HG03442 (cell line): ENCODE data around the gene PPP1R2.
"Not testable (repeated sequence)": the region's sequence is repeated elsewhere in the genome, so short reads cannot be mapped to it uniquely, and the experiment has no call there.

Source experiments
- ATAC-seq: cut with Tn5 transposase; IDR thresholded peaks from one replicate; pipeline ENCODE4 v1.9.1; 2021; ENCODE audit warnings: mild to moderate bottlenecking, moderate library complexity; ENCODE audit not compliant: unreplicated experiment

PPP1R2 gene

DNA sequence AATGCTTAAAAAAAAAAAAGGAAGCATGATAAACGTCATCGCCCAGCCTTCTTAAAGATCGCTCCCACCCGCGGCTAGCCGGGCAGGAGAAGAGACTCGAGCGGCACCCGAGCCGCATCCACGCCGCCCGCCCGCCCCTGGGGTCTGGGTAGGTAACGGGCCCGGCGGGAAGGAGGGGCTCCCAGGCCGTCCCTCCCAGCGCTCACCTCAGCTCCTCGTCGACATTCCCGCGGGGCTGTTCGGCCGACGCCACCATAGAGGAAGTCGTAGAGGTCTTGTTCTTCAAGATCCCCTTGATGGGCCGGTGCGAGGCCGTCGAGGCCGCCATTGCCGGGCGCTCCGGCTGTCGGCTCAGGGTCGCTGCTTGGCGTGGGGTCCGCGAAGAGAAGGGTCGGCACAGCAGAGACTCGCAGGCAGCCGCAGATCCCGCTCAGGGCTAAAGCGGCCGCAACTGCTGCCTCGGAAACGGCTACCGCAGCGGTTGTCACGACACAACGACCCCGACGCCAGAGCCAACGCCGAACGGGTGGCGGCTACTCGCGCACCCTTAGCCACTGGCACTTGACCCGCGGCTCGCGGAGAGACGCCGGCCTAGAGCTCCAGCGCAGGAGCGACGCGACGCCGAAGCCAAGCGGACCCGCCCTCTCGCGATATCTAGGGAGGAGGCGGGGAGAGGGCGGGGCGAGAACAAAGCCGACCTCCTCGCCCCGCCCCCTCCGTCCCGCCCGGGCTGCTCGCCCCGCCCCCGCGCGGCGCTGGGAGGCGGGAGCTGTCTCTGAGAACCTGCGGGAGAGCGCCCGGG lies at the start of gene PPP1R2:
Gene PPP1R2 (minus strand): TSS at position 628 of the 802 bp plus-strand sequence. CDS start 300 bp downstream, at position 328.
- ATAC-seq = peak; percentile 70

DNA sequence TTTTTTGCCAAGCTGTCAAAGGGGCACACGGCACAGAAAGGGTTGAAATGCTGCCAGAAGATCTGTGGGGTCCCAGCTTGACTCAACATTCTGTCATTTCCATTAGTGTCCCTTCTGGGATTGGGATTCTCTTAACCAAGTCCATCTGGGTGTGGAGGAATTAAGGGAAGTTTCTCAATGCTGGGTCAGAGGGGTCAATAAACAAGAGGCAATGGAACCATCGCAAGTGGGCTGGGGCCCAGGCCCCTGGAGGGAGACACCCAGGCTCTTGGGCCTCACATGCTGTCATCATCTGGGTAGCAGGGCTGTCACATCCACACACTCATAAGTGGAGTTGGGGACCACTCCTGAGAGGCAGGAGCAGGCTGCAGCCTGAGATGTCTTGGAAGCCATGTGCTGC lies 48.7 kb upstream of the PPP1R2 start:
- ATAC-seq = no peak

DNA sequence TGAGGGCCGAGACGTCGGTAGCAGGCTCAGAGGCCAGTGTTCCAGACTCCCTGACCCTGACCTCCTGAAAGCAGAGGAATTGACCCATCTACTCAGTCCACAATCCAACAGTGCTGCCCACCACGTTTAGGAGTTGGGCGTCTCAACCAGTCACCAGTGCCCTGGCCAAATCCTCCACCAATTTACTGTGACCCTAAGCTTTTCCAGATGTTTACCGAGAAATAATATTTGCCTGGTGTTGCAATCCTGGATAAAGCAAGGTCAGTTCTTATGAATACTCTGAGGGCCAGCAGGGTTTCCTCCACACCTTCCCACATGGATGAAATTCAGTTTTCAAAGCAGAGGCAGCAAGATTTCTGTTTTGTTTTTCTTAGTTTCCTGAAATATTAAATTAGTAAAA lies 48.1 kb upstream of the PPP1R2 start:
- no peak for ATAC-seq

DNA sequence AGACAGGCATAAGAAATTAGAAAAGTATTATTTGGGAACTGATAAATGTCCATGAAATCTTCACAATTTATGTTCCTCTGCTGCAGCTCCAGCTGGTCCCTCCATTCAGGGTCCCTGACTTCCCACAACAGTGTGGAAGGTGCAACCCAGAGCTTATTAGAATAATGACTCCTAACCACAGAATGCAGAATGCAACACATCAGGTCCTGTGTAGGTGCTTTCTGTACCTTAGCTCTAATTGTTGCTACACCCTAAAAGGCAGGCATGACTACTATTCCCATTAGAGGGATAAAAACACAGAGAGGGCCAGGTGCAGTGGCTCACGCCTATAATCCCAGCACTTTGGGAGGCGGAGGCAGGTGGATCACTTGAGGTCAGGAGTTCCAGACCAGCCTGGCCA lies 47.3 kb upstream of the PPP1R2 start:
- not testable (repeated sequence) for ATAC-seq

DNA sequence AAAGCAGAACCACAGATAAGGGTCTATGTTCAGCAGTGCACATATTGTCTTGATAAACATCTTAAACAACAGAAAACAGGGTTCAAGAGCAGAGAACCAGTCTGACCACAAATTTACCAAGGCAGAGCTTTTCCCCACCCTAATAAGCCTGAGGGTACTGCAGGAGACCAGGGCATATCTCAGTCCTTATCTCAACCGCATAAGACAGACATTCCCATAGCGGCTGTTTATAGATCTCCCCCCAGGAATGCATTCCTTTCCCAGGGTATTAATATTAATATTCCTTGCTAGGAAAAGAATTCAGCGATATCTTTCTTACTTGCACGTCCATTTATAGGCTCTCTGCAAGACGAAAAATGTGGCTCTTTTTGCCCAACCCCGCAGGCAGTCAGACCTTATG lies 46.7 kb upstream of the PPP1R2 start:
- not testable (repeated sequence) for ATAC-seq

DNA sequence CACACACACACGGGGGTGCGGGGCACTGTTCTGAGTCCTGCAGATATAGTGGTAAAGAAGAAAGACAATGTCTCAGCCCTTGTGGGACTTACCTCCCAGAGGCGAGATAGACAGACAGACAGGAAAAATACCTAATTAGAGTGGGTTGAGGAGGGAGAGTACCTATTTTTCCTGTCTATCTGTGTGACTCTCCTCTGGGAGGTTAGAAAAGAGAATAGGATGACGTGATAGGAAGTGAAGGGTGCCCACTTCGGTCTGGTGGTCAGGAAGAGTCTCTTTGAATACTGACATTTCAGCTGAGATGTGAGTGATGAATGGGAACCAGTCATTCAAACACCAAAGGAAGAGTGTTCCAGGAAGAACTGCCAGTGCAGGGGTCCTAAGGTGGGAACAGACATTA lies 44.7 kb upstream of the PPP1R2 start:
- ATAC-seq = no peak

DNA sequence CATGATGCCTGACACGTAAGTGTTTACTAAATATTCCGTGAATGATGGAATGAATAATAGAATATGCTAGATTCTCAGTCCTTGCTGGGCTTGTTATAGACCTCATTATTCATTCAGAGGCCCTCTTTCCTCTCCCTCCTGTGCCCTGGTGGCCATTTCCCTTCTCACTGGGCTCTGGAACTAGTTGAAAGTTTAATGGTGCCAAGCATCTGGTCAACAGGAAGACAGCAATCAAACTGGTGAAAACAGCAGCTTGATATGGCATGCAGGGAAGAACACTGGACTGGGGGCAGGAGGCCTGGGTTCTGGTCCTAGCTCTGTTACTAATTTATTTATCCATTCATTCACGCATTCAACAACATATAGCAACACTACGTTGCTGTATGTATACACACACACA lies 44.3 kb upstream of the PPP1R2 start:
- no peak for ATAC-seq

DNA sequence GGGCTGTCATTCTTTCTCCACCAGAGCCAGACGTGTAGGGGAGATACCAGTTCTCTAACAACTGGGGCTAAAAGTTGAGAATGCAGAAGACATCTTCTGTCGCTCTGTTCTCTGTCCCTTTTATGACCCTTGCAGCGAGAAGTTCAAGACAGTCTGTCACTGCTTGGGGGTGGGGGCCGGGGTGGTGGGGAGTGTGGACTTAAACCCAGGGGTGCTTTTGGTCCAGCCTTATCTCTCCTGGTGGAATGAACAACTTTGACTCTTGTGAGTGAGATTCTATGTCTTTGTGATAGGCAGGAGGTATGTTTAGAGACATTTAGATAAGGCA lies 41.4 kb upstream of the PPP1R2 start:
- no peak for ATAC-seq

DNA sequence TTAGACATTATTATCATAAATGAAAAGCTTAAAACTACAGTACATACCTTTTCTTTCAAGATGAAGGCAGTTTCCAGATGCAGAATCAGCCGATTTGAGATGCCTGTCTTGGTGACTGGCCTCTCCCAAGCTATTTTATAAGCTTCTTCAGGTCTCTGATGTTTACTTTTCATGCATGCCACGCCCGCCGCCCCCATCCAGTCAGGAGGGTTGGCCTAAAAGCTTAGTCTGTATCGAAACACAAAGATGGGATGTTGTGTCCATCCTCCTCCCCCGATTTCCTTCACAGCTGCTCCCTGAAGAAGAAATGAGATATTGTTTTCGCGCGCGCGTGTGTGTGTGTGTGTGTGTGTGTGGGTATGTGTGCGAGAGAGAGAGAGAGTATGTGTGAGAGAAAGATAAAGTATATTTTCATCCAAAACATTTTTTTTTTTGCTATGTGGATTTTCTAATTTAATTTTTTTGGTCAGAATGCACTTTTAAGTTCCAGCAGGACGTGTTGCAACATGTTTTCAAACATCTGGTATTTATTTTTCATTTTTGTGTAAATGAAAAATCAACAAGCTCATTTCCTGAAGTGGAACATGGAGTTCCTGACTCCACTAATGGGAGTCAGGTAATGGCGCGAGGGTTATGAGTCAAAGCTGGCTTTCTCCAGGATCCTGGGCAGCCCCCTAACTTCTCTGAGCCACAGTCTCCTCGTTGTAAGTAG lies 40.9 kb upstream of the PPP1R2 start, which contains the start of gene APOD:
Gene APOD (minus strand): TSS at position 110 of the 712 bp plus-strand sequence. CDS start 4,479 bp downstream, outside the sequence.
- ATAC-seq = no peak

DNA sequence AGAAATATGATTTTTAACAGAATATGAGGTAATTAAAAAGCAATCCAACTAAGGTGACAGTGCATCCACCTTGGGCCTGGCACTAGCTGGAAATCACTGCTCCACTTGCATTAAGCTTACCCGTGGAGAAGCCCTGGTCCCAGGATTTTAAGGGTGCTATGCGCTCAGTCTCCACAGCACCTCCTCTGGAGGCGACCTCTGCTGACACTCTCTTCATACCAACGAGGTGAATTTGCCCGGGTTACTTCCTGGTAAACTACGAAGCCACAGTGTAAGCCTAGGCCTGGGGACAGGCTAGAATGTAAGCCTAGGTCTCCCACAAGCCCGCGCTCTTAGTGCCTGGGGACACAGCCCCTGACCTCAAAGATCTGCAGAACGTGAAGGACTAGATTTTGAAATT lies 39.8 kb upstream of the PPP1R2 start:
- ATAC-seq = no peak

DNA sequence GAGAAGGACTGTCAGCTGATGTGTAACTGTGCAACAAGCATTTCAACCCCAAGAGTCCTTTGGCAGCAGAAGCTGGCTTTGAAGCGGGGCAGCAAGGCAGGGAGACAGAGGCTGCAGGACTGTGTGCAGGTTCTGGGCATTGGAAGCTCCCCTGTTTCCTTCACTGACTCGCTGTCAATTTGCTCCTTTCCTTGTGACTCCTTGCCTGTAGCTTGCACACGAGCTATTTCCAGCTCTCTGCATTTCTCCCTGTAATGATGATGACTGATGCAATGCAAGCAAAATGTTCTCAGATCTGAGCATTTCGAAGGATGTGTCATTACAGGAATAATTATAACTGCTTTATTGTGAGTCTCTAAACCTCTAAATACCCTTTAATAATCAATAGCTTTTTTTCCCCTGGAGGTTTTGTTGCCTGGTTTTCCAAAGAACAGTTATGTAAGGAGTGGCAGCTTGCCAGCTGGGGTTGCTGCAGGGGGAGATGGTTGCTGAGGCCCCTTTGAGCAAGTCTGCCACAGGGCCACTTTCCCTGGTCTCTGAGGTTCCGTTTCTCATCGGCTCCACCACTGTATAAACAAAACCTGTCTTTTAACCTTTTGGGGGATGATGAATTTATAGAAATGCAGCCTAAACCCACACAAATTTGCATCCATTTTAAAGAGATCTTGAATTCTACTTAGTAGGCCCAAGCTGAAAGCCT lies 37.8 kb upstream of the PPP1R2 start:
- no peak for ATAC-seq

DNA sequence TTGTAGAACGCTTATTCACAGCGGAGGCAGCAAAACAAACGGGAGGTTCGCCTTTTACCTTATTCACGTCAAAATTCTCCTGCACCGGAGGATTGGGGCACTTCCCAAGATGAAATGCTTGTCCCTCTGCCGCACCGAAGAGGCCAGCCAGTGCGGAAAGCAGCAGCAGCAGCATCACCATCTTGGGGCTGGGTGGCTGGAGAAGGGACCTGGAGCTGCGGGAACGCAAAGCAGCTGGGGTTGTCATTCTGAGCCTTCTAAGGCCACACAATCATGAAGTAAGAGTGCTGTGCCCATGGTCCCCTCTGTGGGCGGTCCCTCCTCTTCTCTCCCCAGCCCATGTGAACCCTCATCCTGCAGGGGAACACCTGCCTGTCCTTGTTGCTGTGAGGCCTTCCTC lies 36.2 kb upstream of the PPP1R2 start:
- no peak for ATAC-seq

DNA sequence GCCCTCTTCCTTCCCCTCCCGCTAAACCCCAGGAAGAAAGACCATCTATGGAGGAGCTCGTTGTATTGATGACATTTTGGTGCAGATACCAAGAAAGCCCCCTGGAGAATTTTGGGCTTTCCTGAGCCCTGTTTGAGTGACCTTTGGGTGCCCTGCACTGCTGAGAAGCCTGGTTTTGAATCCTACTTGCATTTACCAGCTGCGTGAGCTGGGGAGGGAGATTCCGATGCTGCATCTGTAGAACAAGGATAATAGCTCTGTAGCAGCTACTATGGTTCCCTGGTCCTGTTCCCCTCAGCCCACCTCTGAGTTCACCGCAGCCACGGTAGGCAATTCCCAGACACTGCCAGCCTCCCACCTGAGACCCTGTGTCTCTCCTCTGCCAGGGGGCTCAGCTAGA lies 35.4 kb upstream of the PPP1R2 start:
- no peak for ATAC-seq

DNA sequence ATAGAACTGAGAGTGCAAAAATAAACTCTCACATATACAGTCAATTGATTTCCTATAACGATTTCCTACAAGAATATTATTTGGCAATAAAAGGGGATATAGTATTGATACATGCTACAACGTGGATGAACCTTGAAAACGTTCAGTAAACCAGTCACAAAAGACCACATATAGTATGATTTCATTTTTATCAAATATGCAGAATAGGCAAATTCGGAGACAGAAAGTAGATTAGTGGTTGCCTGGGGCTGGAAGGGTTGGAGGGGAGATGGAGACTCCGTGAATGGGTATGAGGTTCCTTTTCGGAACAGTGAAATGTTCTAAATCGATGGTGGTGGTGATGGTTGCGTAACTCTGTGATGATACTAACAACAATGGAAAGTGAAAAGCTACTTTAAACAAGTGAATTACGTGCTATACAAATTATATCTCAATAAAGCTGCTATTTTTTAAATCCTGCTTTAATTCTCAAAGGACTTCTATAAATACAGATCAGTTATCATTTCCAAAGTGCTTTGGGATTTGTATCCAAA lies 34.6 kb upstream of the PPP1R2 start:
- no peak for ATAC-seq

DNA sequence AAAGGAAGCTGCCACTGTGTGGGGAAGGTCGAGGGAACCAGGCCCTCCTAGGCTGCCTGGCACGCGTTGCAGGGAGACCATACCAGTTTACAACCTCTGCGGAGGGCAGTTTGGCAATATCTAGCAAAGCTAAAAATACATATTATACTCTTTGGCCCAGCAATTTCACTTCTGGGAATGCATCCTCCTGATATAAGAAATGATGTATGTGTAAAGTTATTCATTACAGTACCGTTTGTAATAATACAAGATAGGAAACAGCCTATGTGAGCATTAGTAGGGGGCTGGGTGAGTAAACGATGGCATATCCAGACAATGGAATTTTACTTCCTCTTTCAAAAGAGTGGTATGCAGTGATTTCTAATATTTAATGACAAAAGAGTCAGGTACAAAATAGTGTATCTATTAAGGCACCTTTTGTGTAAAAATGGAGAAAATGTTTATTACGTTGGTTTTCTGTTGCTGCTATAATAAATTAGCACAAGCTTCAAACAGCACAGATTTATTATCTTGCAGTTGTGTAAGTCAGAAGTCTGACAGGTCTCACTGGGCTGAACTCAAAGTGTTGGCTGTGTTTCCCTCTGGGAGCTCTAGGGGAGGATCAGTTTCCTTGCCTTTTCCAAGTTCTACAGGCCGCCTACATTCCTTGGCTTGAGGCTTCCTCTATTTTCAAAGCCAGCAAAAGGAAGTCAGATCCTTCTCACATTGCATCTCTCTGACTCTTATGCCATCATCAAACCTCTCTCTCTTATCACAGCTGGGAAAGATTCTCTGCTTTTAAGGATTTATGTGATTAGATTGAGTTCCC lies 31.6 kb upstream of the PPP1R2 start:
- no peak for ATAC-seq

DNA sequence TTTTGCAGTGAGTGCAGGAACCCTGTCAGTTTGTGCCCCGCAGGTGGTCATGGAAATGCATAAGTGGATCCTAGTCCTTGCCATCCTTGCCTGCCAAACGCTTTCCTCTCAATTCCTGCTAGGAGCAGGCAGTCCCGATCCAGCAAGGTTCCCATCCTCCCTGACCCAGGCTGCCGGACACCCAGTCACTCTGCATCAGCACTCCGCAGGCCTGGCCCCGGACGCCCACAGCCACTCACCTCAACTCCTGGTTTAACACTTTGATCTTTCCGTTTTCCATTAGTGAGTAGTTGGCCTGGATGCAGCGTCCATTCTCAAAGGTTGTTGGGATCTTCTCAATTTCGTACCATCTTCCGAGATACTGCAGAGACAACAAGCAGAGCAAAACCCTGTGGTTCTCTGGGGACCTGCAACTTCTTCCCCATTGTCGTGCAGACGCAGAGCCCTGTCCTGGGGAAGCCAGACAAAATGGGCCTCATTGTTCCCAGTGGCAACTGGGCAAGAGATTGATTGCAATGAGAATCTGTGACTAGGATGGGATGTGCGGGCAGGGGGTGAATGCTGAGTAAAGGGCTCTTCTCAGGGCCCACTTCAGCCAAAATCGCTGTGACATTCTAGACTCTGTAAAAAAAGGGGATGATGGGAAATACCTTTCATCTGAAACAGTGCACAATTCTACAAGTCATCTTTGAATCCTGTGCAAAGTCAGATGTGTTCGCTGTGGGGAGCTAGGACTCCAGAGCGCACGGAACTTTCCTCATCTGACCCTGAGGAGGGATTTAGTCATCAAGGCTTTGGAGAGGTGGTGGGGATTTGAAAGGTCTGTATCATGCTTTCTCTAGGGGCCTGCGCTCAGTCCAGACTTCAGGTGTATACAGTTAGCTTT lies 30.7 kb upstream of the PPP1R2 start:
- no peak for ATAC-seq

DNA sequence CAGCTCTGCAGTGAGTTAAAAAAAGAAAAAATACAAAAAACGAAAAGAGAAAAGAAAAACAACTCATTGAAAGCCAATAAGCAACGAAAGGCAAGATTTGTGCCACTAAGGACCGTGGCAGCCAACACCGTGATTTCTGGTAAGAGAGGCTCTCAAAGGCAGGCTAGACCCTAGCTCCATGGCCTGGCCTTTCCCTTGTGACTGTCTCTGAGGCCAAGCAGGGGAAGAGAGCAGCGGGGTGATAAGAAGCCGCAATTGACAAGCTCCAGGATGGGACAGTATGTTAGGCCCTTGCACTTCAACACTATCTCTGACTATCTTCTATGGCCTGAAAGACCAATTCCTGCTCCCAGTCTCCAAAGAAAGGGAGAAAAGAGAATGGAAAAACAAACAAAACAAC lies 28.2 kb upstream of the PPP1R2 start:
- no peak for ATAC-seq

DNA sequence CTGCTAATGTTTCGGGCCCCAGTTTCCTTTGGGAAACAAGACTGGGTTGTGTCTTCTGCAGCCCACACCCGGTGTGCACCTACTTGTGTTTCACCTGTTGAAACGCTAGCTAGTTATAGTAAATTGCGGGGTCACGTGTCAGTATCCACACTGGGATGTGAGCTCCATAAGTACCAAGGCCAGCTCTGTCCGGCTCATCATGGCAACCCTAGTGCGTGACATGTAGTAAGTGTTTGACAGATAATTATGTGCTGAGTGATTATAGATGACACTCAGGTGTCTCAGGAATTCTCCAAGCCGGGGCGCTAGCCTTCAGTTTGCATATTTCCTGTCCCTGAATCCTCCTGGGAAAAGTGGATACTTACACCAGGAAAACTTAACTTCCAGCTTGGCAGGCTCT lies 27.8 kb upstream of the PPP1R2 start:
- no peak for ATAC-seq

DNA sequence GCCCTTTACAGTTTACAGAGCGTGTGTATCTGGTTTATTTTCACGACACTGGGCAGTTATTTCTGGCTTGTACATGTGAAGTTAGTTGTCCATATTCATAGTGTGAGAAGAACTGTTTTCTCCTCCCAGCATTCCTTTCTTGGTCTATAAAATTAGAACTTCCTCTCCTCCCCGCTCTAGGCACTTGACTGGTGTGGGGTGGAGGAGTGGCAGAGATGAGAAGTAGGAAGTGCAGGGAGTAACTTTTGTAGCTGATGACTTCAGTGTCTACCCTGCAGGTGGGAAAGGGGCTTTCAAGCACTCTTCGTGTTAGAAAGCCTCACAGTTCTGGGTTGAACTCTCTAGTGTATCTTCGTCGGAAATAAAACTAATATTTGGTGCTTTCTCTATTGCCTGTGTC lies 27.2 kb upstream of the PPP1R2 start:
- no peak for ATAC-seq

DNA sequence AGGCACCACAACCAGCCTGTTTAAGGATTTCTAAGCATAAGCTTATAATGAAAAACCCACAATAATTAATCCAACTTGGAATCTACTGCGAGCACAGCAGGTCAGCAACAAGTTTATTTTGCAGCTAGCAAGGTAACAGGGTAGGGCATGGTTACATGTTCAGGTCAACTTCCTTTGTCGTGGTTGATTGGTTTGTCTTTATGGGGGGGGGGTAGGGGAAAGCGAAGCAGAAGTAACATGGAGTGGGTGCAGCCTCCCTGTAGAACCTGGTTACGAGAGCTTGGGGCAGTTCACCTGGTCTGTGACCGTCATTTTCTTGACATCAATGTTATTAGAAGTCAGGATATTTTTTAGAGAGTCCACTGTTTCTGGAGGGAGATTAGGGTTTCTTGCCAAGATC lies 25.5 kb upstream of the PPP1R2 start:
- ATAC-seq = no peak
